ENCODE data around the gene DDX46.
"Not testable (repeated sequence)": the region's sequence is repeated elsewhere in the genome, so short reads cannot be mapped to it uniquely, and the experiment has no call there.

DDX46 gene, protein sequence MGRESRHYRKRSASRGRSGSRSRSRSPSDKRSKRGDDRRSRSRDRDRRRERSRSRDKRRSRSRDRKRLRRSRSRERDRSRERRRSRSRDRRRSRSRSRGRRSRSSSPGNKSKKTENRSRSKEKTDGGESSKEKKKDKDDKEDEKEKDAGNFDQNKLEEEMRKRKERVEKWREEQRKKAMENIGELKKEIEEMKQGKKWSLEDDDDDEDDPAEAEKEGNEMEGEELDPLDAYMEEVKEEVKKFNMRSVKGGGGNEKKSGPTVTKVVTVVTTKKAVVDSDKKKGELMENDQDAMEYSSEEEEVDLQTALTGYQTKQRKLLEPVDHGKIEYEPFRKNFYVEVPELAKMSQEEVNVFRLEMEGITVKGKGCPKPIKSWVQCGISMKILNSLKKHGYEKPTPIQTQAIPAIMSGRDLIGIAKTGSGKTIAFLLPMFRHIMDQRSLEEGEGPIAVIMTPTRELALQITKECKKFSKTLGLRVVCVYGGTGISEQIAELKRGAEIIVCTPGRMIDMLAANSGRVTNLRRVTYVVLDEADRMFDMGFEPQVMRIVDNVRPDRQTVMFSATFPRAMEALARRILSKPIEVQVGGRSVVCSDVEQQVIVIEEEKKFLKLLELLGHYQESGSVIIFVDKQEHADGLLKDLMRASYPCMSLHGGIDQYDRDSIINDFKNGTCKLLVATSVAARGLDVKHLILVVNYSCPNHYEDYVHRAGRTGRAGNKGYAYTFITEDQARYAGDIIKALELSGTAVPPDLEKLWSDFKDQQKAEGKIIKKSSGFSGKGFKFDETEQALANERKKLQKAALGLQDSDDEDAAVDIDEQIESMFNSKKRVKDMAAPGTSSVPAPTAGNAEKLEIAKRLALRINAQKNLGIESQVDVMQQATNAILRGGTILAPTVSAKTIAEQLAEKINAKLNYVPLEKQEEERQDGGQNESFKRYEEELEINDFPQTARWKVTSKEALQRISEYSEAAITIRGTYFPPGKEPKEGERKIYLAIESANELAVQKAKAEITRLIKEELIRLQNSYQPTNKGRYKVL

DNA sequence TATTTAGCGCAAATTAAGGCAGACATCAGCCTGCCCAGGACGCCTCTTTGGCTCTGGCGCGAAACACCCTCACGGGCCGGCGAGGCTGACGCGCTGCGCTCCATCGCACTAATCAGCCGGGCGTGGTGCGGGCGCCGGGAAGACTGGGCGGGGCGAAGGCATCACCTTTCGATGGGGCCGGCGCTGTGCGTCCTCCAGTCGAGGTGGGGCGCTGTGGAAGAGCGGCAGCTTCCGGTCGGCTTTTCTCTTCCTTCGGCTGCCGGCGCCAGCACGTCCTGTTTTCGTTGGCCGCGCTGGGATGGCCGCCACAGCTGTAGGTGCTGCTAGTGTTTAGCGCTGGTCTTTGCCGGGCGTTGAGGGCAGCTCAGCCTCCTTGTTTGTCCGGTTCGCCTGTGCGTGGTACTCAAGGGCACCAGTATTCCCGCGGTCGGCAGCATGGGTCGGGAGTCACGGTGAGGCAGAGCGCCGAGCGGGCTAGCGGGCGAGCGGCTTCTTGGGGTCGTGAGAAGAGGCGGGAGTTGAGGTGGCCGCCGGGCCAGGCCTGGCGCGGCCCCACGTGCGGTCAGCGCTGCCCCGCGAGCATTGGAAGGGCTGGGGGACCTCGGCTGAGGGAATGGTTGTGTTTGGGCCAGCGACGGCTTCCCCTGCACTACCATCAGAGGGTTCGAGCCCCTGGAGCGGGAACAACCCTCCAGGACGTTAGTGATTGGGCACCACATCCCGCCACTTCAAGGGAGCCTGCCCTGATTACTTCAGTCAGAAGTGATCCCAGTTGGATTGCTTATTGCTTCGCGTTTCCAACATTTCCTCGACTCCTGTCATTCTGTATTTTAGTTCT is at the start of gene DDX46:
TSS of gene DDX46 (plus strand) at position 276 of the 838 bp plus-strand sequence. CDS start at position 436, 160 bp downstream.
- peak; percentile 91 to 95 (median 94) for DNase-seq (ENCODE audit: low read depth in 2 of 3, low spot score in 1 of 3)

DNA sequence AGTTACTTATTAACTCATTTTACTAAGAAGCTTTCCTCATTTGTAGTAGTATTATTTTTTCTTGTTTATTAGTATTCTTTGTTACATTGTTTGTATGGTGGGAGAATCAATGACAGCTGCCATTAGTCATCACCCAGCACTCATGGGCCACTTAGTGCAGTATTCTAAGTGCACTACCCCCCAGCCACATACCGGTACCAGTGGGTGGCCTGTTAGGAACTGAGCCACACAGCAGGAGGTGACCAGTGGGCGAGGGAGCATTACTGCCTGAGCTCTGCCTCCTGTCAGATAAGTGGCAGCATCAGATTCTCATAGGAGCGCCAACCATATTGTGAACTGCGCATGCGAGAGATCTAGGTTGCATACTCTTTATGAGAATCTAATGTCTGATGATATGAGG is 44.5 kb upstream of the DDX46 start:
- DNase-seq (ENCODE audit: low read depth in 2 of 3, low spot score in 1 of 3): no peak

DNA sequence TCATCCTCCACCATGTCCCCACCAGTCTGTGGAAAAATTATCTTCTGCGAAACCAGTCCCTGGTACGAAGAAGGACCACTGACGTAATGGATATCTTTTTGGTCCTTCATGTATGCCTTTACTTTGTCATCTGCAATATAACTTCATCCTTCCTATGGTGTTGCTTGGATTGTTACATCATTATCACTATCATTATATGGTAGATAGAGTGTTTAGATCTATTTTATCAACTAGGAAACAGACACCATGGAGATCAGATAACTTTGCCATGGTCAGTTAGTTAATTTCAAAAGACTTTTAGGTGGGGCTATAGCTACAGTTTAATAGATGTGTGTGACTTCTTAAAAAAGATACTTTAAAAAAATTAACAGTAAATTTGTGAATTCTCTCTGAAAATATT is 44.0 kb upstream of the DDX46 start:
- no peak for DNase-seq (ENCODE audit: low read depth in 2 of 3, low spot score in 1 of 3)

DNA sequence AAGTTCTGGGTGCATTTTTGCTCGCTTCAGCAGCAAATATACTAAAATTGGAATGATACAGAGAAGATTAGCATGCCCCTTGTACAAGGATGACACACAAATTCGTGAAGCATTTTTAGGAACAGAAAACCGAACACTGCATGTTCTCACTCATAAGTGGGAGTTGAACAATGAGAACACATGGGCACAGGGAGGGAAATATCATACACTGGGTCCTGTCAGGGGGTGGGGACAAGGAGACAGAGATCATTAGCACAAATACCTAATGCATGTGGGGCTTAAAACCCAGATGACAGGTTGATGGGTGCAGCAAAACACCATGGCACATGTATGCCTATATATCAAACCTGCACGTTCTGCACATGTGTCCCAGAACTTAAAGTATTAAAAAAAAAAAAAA is 43.1 kb upstream of the DDX46 start:
- not testable (repeated sequence) for DNase-seq (ENCODE audit: low read depth in 2 of 3, low spot score in 1 of 3)

DNA sequence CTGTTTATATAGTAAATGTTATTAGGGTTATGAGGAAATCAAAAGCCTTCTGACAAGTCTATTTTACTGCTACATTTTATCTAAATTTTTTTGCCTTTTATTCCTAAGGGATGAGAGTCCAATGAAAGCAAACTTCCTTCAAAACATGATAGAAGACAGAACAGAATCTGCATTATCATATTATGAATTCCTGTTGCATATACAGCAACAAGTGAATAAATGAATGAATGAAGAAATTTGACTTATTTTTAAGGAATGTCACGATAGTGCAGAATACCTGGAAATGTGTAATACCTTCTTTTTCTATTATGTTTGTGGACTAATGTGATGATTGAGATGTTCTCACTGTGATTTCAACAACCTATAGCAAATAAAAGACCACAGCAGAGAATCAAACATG is 33.7 kb upstream of the DDX46 start:
- no peak for DNase-seq (ENCODE audit: low read depth in 2 of 3, low spot score in 1 of 3)

DNA sequence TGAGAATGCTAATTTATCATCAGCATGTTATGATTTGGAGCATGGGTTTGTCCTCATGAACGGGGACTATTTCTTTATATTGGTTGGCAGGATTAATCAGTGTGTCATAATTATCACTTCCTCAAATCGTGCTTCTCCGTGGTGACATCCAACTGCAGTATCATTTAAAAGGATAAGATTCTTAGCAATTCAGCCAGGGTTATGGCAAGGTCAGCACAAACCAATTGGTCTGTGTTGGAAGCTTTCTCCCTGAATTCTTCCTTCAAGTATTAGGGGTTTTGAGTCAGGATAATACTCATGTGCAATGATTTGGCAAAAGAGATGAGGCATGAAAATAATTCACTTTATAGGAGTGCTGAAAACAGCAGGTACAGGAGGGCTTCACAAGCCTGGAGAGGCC is 25.8 kb upstream of the DDX46 start:
- no peak for DNase-seq (ENCODE audit: low read depth in 2 of 3, low spot score in 1 of 3)

DNA sequence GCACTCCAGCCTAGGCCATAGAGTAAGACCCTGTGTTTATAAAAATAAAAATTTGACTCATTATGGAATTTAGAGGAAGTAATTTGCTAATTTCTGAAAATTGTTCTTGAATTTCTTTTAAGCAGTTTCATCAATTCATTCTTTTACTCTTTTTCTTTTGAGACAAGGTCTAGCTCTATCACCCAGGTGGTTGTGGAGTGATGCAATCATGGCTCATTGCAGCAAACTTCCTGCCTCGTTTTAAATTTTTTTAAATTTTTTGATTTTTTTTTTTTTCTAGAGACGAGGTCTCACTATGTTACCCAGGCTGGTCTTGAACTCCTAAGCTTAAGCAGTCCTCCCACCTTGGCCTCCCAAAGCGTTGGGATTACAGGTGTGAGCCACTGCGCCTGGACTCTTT is 23.3 kb upstream of the DDX46 start:
- DNase-seq (ENCODE audit: low read depth in 2 of 3, low spot score in 1 of 3): no peak

DNA sequence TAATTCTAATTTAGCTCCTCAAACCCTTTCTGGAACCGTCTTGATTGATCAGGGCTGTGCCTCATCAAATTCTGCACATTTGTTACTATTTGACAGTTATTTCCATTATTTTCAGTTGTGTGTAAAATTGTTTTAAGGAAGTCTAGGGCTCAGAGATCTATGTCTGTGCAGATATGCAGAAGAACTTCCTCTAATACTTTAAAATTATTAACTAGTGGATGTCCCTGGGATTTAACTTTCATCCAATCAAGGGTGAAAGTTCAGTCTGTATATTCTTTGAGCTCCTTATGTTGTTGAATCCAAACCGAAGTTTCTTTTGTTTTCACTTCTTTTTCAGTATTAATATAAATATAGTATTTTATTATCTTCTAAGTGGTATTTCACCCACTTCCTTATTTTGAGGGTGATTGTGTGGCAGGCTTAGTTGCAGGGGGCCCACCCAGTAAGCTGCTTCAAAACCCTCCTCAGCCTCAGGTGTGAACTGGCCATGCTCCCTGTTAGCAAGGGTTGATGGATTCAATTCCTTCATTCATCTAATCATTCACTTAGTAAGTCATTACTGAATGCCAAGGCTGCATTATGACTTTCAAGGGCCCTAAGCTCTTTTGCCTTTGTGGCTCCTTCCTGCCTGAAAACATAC is 22.3 kb upstream of the DDX46 start:
- DNase-seq (ENCODE audit: low read depth in 2 of 3, low spot score in 1 of 3): no peak

DNA sequence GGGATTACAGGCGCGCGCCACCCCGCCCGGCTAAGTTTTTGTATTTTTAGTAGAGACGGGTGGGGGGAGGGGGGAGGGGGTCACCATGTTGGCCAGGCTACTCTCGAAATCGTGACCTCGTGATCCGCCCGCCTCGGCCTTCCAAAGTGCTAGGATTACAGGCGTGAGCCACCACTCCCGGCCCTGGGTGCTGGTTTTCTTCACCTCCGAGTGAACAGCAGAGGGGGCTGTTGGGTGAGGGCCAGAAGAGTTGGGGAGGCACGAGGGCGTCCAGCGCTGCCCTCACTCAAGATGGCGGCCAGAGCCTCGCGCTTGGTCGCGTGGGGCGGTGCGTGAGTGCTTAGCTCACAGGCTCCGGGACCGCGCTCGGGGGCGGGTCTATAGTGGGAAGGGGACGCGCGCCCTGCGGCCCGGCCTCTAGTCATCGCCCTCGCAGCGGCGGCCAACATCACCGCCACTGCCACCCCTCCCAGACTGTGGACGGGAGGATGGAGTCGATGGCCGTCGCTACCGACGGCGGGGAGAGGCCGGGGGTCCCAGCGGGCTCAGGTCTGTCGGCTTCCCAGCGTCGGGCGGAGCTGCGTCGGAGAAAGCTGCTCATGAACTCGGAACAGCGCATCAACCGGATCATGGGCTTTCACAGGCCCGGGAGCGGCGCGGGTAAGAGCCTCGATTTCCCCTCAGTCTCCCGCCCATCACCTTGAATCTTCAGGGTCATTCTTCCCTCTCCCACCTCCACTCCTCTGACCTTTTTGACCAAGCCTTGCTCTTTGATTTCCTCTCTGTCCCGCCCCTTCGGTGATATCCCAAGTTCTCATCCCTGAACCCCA is 20.2 kb upstream of the DDX46 start, which contains the start of gene CAMLG:
TSS of gene CAMLG (plus strand) at position 416 of the 830 bp plus-strand sequence. CDS start at position 489, 73 bp downstream.
- peak; percentile 95 to 97 (median 97) for DNase-seq (ENCODE audit: low read depth in 2 of 3, low spot score in 1 of 3)

DNA sequence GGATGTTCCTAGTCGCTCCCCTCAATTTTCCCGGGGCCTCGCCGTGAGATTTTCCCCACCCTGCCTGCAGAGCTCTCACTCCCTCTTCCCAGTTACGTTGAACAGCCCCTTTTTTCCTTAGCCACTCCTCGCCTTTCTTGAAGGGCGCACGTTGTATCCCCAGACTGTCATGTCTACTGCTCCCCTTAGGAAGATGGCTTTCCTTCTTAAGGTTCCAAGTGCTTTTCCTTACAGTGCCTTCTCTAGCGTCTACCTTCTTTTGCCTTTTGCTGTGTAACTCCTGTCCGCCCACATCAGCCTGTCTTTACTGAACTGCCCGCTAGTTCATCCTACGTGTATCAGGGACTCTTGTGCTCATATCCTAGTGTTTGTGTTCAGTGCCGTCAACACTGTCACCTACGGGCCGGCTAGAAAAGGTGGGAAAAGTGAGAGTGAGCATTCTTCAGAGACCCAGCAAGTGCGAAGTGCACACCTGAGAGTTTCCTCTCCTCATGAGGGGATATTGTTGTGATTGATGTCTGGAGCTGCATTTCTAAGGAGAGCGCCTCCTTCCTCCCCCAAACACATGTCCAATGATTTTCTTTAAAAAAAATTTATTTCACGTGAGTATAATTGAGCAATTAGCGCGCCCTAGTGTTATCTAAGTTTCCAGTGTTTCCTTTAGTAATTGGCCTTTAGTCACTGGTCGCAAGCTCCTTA is 19.5 kb upstream of the DDX46 start:
- DNase-seq (ENCODE audit: low read depth in 2 of 3, low spot score in 1 of 3): peak in 1 of 3 donors; percentile 16

DNA sequence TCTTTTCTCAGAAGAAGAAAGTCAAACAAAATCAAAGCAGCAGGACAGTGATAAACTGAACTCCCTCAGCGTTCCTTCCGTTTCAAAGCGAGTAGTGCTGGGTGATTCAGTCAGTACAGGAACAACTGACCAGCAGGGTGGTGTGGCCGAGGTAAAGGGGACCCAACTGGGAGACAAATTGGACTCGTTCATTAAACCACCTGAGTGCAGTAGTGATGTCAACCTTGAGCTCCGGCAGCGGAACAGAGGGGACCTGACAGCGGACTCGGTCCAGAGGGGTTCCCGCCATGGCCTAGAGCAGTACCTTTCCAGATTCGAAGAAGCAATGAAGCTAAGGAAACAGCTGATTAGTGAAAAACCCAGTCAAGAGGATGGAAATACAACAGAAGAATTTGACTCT is 17.5 kb upstream of the DDX46 start:
- DNase-seq (ENCODE audit: low read depth in 2 of 3, low spot score in 1 of 3): no peak

DNA sequence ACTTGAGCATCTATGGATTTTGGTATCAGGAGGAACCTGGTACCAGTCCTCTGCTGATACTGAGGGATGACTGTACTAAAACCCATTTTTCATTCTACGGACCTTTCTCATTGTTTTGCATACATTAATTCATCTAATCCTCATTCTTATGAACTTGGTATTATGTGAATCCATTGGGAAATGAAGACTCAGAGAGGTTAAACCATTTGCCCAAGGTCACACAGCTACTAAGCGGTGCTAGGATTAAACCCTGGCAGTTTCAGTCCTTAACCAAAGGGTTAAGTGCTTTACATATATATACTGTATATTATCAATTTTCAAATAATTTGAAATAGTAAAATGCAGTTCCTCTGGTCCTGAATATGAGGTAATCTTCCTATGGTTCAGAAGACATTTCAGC is 16.4 kb upstream of the DDX46 start:
- no peak for DNase-seq (ENCODE audit: low read depth in 2 of 3, low spot score in 1 of 3)

DNA sequence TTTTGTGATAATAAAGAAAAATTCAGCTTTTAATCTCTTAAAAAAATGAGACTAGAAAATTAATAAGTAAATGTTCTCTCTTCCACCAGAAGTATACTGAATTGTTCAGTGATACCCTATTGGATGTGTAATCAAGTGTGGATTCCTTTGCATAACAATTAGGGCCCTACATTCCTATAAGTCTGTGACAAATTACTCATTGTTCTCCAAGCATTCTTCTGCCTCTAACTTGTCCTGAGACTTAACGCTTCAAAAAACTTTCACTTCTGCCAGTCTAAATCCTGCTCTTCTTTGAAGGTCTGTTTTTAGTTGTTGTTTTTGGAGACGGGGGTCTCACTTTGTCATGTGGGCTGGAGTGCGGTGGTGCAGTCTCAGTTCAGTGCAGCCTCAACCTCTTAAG is 9.2 kb upstream of the DDX46 start:
- no peak for DNase-seq (ENCODE audit: low read depth in 2 of 3, low spot score in 1 of 3)

DNA sequence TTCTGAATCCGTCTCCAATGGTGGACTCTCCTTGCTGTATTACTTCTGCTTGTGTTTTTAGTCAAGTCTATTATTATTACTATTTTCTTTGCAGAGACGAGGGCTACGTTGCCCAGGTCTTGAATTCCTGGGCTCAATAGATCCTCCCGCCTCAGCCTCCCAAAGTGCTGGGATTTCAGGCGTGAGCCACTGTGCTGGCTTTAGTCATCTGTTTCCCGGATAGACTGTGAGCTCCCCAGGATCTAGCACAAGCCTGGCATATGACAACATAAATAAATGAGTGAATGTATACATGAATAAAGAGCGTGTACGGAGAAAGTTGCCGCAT is 439 bp upstream of the DDX46 start:
- no peak for DNase-seq (ENCODE audit: low read depth in 2 of 3, low spot score in 1 of 3)

DNA sequence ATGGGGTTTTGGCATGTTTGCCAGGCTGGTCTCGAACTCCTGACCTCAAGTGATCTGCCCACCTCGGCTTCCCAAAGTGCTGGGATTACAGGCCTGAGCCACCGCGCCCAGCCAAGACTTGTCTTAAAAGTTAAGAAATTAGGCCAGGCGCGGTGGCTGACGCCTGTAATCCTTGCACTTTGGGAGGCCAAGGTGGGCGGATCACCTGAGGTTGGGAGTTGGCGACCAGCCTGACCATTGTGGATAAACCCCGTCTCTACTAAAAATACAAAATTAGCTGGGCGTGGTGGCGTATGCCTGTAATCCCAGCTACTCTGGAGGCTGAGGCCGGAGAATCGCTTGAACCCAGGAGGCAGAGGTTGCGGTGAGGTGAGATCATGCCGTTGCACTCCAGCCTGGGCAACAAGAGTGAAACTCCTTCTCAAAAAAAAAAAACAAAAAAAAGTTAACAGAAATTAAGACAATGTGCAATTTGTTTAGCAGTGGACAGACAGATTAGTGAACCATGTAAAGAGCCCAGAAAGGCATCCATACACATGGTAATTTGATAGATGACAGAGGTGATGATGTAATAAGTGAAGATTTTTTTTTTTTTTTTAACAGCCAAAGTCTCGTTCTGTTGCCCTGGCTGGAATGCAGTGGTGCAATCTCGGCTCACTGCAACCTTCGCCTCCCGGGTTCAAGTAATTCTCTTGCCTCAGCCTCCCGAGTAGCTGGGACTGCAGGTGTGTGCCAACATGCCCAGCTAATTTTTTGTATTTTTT is 9.1 kb downstream of the DDX46 start:
- DNase-seq (ENCODE audit: low read depth in 2 of 3, low spot score in 1 of 3): not testable (repeated sequence)

DNA sequence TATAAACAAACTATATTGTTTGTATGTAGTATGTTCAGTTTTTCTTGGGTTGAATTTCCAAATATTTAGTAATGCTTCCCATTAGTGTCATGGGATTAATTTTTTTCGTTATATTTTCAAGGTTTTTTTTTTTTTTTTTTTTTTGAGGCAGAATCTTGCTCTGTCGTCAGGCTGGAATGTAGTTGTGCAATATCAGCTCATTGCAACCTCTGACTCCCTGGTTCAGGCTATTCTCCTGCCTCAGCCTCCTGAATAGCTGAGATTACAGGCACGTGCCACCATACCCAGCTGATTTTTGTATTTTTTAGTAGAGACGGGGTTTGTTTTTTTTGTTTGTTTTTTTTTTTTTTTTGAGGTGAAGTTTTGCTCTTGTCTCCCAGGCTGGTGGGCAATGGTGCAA is 10.6 kb downstream of the DDX46 start:
- no peak for DNase-seq (ENCODE audit: low read depth in 2 of 3, low spot score in 1 of 3)

DNA sequence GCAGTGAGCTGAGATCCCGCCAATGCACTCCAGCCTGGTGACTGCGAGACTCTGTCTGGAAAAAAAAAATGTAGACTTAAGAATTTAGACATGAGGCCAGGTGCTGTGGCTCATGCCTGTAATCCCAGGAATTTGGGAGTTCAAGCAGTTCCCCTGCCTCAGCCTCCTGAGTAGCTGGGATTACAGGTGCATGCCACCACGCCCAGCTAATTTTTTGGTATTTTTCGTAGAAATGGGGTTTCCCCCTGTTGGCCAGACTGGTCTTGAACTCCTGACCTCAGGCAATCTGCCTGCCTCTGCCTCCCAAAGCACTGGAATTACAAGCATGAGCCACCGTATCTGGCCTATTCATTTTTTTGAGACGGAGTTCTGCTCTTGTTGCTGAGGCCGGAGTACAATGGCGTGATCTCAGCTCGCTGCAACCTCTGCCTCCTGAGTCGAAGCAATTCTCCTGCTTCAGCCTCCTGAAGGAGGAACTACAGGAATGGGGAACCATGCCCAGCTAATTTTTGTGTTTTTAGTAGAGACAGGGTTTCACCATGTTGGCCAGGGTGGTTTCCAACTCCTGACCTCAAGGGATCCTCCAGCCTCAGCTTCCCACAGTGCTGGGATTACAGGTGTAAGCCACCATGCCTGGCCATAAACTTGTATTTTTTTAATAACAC is 14.0 kb downstream of the DDX46 start:
- DNase-seq (ENCODE audit: low read depth in 2 of 3, low spot score in 1 of 3): no peak

DNA sequence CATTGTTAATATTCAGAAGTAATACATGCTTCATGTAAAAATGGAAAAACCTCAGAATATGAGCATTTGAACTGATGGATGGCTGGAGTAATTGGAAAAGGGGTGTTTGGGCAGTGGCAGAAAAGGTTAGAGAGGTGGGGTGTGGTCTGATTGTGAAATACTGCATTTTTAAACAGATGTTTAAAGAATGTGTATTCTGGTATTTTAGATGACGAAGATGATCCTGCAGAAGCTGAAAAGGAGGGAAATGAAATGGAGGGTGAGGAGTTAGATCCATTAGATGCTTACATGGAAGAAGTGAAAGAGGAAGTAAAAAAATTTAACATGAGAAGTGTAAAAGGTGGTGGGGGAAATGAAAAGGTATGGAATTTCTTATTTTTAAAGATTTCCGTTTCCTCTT is 18.8 kb downstream of the DDX46 start:
- no peak for DNase-seq (ENCODE audit: low read depth in 2 of 3, low spot score in 1 of 3)

Data from stimulated activated CD4-positive, alpha-beta T cell treated with anti-CD3 and anti-CD28 coated beads, Interleukin-12 subunit alpha, Interleukin-12 subunit beta, amount 100 ng/mL, for 48 hours (primary cell).